ENCODE measurements around the gene DPY19L1. TPM values are rescaled to one million over a fixed set of nuclear protein-coding genes. Genes with fewer than 3 reads are reported as not detected.
A peak's percentile ranks its signal among the peaks of the same experiment; 100 is the strongest.
"Not testable (repeated sequence)": the region's sequence is repeated elsewhere in the genome, so short reads cannot be mapped to it uniquely, and the experiment has no call there.

DPY19L1 gene
- total RNA-seq, 2 experiments from 2014 or later: 24.9 to 29.5 TPM

DNA sequence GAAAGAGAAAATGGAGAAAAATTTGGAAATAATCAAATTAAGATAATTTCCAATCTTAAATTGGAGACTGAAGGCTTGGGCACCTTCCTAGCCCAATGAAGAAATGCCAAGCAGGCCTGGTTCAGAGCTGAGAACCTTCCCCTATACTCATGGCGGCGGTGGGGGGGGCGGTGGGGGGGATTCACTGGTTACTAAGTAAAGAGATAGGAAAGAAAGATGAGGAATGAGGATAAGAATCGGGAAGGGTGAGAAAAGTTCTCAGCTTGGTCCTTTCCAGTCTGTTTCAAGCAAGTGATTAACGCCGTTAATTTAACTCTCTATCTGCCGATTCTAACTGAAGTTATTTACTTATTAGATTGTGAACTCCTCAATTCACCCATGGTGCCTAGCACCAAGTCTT lies 41.5 kb downstream of the DPY19L1 start:
- ChIA-PET POLR2A (no interaction called here), CTCF (no interaction called here)
- H3K36me3 Mint-ChIP-seq (ENCODE audit: low read depth): peaks cover 11% of the 10 kb centered on the region
- no peaks in the 10 kb centered on the region for H3K27me3 Mint-ChIP-seq
- DNase-seq: no peak
- H3K9me3 Mint-ChIP-seq: no peaks in the 10 kb centered on the region
- H3K27ac Mint-ChIP-seq: no peak overlapping the region
- H3K4me3 Mint-ChIP-seq: no peak overlapping the region
- H3K4me1 Mint-ChIP-seq: peaks cover 31% of the 10 kb centered on the region

DNA sequence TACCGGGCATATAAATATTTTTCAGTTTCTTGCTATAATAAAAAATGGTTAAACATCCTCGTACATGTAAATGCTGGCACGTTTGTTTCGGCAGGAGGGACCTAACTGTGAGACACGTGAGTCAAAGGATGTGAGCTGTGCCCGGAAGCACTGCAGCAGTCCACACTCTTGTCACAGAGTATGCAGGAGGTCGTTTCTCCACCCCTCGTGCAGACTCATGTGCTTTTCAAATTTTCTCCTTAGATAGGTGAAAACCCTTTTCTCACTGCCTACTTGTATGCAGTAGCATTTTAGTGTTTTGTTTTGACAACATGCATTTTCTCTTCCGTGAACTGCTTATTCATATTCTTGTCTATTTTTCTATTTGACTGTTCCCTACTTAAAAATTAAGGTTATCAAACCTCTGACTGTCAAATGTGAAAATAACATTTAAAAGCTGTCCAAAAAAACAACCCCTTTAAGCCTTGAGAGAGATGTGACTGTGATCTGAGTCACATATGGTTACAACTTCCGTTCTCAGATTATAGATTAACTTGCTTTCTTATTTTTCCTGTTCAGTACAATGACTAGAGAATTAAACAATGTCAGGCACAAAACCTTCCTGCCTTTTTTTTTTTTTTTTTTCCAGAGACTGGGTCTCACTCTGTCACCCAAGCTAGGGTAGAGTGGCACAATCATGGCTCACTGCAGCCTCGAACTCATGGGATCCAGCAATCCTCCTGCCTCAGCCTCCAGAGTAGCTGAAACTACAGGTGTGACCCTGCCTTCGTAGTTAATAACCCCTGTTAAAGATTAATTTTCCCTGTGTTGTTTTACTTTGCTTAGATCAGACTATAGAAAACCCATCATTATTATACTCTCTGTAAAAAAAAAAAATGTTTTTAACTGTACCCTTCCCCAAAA lies 45.1 kb downstream of the DPY19L1 start:
- H3K36me3 Mint-ChIP-seq (ENCODE audit: low read depth): peaks cover 5% of the 10 kb centered on the region
- peak overlapping the region; percentile 57 for H3K4me3 Mint-ChIP-seq
- peak; percentile 69 for DNase-seq
- CTCF ChIA-PET: interaction anchor here (0.8 kb wide), 1 partner anchor 45 kb away, joined by 3 read pairs; the partner anchor contains the start of gene DPY19L1
- H3K4me1 Mint-ChIP-seq: peaks cover 33% of the 10 kb centered on the region
- H3K27me3 Mint-ChIP-seq: no peaks in the 10 kb centered on the region
- no peaks in the 10 kb centered on the region for H3K9me3 Mint-ChIP-seq
- peak overlapping the region; percentile 96 for H3K27ac Mint-ChIP-seq
- POLR2A ChIA-PET: interaction anchor here (0.6 to 0.9 kb wide), 3 partner anchors 41 to 1218 kb away, joined by 3 to 4 read pairs (median 3); no protein-coding TSS in a partner anchor

DNA sequence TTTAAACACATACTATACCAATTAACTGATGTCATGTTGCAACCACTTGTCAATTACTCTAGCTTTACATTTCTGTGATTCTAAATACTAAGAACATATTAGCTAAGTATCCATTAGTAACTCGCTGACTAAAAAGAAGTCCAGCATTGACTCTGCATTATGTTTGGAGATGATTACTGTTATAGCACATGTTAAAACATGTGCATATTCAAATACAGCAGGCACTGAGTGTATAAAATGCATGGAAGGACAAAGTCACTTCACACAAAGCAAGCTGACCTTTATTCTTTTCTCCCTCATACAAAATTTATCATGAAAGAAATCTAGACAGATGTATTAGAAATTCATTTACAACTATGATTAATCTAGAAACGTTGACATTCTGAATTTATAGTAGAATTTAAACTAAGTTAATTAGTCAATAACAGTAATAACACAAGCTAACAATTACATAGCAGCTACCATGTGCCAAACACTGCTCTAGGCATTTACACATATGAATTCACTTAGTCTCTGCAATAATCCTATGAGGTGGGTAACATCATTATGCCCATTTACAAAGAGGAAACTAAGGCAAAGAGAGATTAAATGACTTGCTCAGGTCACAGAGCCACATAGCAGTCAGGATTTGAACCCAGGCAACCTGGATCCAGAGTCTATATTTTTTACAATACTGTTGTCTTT lies 48.7 kb downstream of the DPY19L1 start:
- H3K4me3 Mint-ChIP-seq; DNase-seq; H3K27ac Mint-ChIP-seq; POLR2A ChIA-PET; H3K27me3 Mint-ChIP-seq; H3K9me3 Mint-ChIP-seq; H3K36me3 Mint-ChIP-seq (ENCODE audit: low read depth); CTCF ChIA-PET: not testable (repeated sequence)
- H3K4me1 Mint-ChIP-seq: peaks cover 27% of the 10 kb centered on the region

DNA sequence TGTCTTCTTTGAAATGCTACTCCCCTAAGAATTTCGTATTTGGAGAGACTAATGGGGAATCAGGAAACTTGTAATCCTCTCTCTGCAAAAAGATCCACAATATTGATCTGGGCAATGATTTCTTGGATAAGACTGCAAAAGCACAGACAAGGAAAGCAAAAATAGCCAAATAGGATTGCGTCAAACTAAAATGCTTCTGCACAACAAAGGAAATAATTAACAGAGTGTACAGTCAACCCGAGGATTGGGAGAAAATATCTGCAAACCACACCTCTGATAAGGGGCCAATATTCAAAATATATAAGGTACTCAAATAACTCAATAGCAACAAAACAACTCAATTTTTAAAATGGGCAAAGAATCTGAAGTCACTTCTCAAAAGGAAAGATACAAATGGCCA lies 52.1 kb downstream of the DPY19L1 start:
- DNase-seq; H3K9me3 Mint-ChIP-seq; H3K27me3 Mint-ChIP-seq; H3K4me3 Mint-ChIP-seq; POLR2A ChIA-PET; H3K27ac Mint-ChIP-seq; H3K4me1 Mint-ChIP-seq; CTCF ChIA-PET; H3K36me3 Mint-ChIP-seq (ENCODE audit: low read depth): not testable (repeated sequence)

DNA sequence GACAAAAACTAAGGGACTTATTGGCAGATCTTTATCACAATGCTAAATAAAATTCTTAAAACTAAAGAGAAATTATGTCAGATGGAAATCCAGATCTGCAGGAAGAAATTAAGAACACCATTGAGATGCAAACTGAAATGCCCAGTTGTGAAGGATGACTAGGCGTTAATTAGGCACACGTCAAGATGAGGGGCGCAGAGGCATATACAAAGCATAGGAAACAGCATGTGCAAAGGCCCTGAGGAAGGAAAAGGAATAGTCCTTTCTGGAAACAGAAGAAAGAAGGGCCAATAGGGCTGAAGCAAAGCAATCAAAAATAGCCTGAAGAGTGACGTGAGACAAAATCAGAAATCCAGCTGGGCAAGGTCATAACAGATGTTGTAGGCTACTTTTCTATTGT lies 53.1 kb downstream of the DPY19L1 start:
- not testable (repeated sequence) for H3K27ac Mint-ChIP-seq

DNA sequence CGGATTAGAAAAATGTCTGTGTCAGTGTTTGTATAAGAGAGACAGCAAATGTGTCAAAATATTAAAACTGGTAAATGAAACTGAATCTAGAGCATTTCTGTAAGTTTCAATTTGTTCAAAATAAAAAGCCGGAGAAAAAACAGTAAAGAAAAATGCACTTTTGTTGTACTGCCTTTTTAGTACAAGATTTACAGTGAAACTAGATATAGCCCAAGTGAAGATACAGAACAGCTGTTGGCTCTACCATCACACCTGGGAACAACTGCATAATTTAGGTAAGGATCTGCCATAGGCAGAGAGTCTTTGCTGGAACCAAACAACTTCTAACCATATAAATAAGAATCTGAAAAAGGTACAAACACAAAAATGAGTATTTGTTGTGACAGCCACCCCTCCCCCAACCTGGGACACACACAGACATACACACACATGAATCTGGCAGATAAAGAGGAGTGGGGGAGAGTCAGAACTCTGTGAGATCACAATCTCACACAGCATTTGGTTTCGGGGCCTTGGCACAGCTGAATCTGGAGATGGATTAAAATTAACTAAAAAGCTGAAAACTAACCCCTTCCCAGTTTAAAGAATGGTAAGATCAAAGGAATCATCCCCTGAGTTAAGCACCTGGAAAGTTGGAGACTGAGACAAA lies 54.8 kb downstream of the DPY19L1 start:
- peaks cover 8% of the 10 kb centered on the region for H3K4me1 Mint-ChIP-seq
- no peak overlapping the region for H3K27ac Mint-ChIP-seq
- no peak for DNase-seq
- no peak overlapping the region for H3K4me3 Mint-ChIP-seq
- H3K36me3 Mint-ChIP-seq (ENCODE audit: low read depth): peaks cover 6% of the 10 kb centered on the region
- H3K27me3 Mint-ChIP-seq: no peaks in the 10 kb centered on the region
- no peaks in the 10 kb centered on the region for H3K9me3 Mint-ChIP-seq
- ChIA-PET CTCF (no interaction called here), POLR2A (no interaction called here)

More for the DNA sequence above, 53.1 kb downstream of the DPY19L1 start:
- CTCF ChIA-PET; H3K9me3 Mint-ChIP-seq; H3K4me1 Mint-ChIP-seq; POLR2A ChIA-PET; DNase-seq; H3K36me3 Mint-ChIP-seq (ENCODE audit: low read depth); H3K4me3 Mint-ChIP-seq; H3K27me3 Mint-ChIP-seq: not testable (repeated sequence)

DNA sequence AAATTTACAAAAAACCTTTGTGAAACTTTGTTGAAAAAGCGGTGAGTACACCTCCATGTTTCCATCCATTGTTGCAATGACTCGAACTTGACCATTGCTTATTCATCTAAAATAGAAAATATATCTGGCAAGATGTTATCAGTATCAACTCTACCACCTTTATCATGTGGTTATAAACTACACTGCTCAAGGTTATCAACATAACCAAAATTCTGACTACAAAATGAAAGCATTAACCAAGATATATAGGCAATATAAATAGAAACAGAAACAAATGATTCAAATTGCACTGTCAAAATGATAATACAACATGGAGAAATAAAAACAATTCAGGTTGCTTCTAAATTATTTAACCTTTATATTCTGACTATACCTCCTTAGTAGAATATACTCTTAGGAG lies 58.2 kb downstream of the DPY19L1 start:
- H3K9me3 Mint-ChIP-seq; H3K27ac Mint-ChIP-seq; H3K36me3 Mint-ChIP-seq (ENCODE audit: low read depth); H3K4me1 Mint-ChIP-seq; POLR2A ChIA-PET; DNase-seq; H3K27me3 Mint-ChIP-seq; CTCF ChIA-PET; H3K4me3 Mint-ChIP-seq: not testable (repeated sequence)

DNA sequence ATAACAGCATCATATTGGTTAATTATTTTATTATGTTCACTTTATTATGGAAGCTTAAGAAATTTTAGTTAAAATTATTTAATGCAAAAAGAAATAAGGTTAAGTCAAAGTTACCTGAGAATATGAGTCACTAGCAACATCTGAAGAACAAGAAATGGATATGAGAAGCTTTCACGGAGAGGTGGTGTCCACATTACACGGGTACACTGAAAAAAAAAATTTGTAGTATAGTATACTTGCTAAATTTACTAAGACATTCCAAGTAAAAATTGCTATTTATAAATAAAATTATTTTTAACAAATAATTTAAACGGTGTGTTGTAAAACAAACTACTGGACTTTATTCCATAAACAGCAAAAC lies 63.9 kb downstream of the DPY19L1 start:
- Mint-ChIP-seq H3K4me3 (no peak overlapping the region), H3K27me3 (no peaks in the 10 kb centered on the region), H3K9me3 (no peaks in the 10 kb centered on the region), H3K27ac (no peak overlapping the region), H3K4me1 (peaks cover 5% of the 10 kb centered on the region), H3K36me3 (ENCODE audit: low read depth) (peaks cover 22% of the 10 kb centered on the region)
- ChIA-PET POLR2A (no interaction called here), CTCF (no interaction called here)
- DNase-seq: no peak

DNA sequence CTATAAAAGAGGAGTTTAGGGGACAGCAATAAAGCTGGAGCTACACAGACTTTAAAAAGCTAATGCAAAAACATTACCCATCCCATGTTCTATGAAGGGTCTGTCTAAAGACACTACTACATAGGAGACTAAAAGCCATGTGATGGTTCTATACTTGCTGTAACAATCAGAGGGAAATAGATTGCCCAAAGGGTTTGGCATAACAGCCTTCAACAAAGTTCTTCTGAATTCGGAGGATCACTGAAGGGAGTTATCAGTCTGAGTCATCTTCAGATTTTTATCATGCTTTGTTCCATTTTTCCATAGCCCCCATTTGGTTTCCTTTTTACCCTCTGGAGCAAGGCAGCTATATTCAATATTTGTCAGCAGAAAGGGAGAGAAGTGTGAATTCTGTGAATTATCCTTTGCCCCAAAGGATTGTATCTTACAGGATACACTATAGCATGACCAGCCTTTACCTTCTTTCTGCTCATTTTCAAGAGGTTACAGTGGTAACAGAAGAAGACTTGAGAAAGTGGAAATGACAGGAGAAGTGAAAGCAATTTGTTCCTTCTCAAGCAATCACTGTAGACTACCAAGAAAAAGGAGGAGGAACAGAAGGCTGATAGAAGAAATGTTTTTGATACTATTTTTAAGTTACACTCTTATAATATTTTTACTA lies 64.4 kb downstream of the DPY19L1 start:
- H3K27me3 Mint-ChIP-seq, POLR2A ChIA-PET, DNase-seq, H3K4me3 Mint-ChIP-seq, CTCF ChIA-PET, H3K4me1 Mint-ChIP-seq, H3K9me3 Mint-ChIP-seq, H3K27ac Mint-ChIP-seq: not testable (repeated sequence)
- H3K36me3 Mint-ChIP-seq (ENCODE audit: low read depth): peaks cover 22% of the 10 kb centered on the region

DNA sequence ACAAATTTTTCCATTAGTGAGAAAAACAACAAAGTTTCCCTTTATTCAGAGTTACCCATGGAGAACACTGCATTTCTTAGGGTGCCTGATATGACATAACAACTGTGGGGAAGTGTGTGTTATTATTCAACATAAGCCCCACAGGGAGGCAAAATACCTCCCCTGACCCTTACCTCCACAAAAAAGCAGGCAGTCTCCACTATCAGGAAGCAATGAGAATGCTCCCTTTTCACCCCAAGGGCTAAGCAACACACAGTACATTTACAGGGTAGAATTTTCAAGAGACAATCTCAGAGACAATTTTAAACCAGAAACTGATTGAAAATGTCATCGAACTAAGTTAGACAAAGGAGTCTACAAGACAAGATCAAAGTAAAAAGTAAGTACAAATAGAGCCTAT lies 69.5 kb downstream of the DPY19L1 start:
- H3K9me3 Mint-ChIP-seq, H3K4me1 Mint-ChIP-seq, H3K27ac Mint-ChIP-seq, POLR2A ChIA-PET, DNase-seq, H3K27me3 Mint-ChIP-seq, H3K4me3 Mint-ChIP-seq, CTCF ChIA-PET: not testable (repeated sequence)
- H3K36me3 Mint-ChIP-seq (ENCODE audit: low read depth): peaks cover 22% of the 10 kb centered on the region

DNA sequence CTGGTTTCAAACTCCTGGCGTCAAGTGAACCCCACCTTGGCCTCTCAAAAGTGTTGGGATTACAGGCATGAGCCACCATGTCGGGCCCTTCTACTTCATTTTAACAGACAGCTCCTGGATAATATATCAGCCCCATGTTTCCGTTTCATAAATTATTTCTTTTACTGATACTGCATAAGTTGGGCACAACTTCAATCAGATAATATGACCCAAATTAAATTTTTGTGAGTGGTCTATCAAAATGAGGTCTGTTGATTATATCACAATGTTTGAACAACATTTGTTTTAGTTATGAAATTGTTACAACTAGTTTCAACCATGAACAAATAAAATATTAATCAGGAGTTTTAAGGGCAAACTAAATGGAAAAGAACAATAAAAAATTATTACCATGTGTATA lies 70.8 kb downstream of the DPY19L1 start:
- H3K27me3 Mint-ChIP-seq, DNase-seq, H3K9me3 Mint-ChIP-seq, POLR2A ChIA-PET, H3K4me3 Mint-ChIP-seq, H3K4me1 Mint-ChIP-seq, CTCF ChIA-PET, H3K27ac Mint-ChIP-seq: not testable (repeated sequence)
- peaks cover 17% of the 10 kb centered on the region for H3K36me3 Mint-ChIP-seq (ENCODE audit: low read depth)

DNA sequence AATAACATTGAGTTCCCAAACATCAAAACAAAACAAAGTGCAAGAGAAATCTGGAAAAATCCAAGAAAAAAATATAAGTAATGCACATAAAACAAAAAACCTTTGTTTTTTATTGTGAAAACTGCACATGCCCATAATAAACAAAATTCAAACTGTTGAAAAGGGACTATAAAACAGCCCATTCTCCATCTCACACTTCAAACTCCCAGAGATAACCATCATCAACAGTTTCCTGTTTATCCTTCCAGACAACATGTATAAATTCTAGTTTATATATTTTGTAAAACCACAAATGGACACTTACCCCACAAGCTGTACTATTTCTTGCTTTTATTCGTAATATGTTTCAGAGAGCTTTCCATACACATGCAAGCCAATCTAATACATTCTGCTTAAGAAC lies 79.3 kb downstream of the DPY19L1 start:
- Mint-ChIP-seq H3K9me3 (peaks cover 2% of the 10 kb centered on the region), H3K4me1 (peaks cover 7% of the 10 kb centered on the region), H3K4me3 (no peak overlapping the region), H3K27ac (no peak overlapping the region), H3K27me3 (no peaks in the 10 kb centered on the region), H3K36me3 (ENCODE audit: low read depth) (peaks cover 14% of the 10 kb centered on the region)
- DNase-seq: no peak
- POLR2A ChIA-PET: no interaction called here
- CTCF ChIA-PET: no interaction called here

DNA sequence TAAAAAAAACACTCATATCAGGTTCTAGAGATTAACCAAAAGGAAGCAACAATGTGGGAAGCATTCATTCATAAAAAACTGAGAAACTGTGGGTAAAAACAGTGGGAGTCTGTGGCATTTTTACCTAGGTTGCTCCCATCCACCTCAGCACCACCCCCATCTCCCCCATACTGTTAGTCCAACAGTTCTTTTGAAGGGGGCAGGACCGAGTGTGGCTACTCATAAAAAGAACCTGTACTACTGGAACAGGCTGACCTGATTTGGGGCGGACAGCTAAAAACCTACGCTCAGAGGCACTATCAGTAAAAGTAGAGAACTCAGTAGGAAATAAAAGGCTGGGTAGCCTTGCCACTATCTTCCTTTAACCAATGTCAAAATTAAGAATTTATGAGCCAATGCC lies 84.5 kb downstream of the DPY19L1 start:
- CTCF ChIA-PET: no interaction called here
- no peak for DNase-seq
- Mint-ChIP-seq H3K27me3 (no peaks in the 10 kb centered on the region), H3K9me3 (no peaks in the 10 kb centered on the region), H3K4me3 (no peak overlapping the region), H3K27ac (no peak overlapping the region), H3K36me3 (ENCODE audit: low read depth) (peaks cover 8% of the 10 kb centered on the region), H3K4me1 (peaks cover 6% of the 10 kb centered on the region)
- POLR2A ChIA-PET: no interaction called here
